Psoas muscle (tissue), 8 donors: Measurements from ENCODE around the gene C1QL1. TPM values are rescaled to one million over a fixed set of nuclear protein-coding genes. Genes with fewer than 3 reads are reported as not detected.

Experiments used
- ATAC-seq, 4 donors: fragments of 200-7000 bp; cut with Tn5 transposase; one replicate each; pipeline ENCODE4 v1.9.1; 2020; ENCODE audit warnings: moderate library complexity in 3 of 4, mild to moderate bottlenecking in 2 of 4
- DNase-seq, 2 donors: peaks; one replicate each; pipeline ENCODE4 v3.0.0-alpha.2; 2020
- H3K27ac ChIP-seq: fragments of 200-600 bp; one replicate; pipeline ENCODE4 v1.8.0; 2022
- H3K27me3 ChIP-seq, 3 donors: fragments of 200-600 bp in 1 of 3; one replicate each; pipeline versions ENCODE4 v1.6.1 to v1.8.0; 2013 to 2022; ENCODE audit warnings: low read length in 2 of 3, mild to moderate bottlenecking in 2 of 3, moderate library complexity in 1 of 3; ENCODE audit not compliant: insufficient read depth in 3 of 3
- H3K36me3 ChIP-seq, 2 donors: fragments of 200-600 bp in 1 of 2; one replicate each; pipeline versions ENCODE4 v1.6.1 to v1.8.0; 2013 to 2022; ENCODE audit warnings: low read depth in 1 of 2, mild to moderate bottlenecking in 1 of 2, moderate library complexity in 1 of 2; ENCODE audit not compliant: insufficient read depth in 1 of 2
- H3K4me1 ChIP-seq: fragments of 200-600 bp; one replicate; pipeline ENCODE4 v1.8.0; 2022
- H3K4me3 ChIP-seq: fragments of 200-600 bp; one replicate; pipeline ENCODE4 v1.8.0; 2022; ENCODE audit warnings: mild to moderate bottlenecking
- H3K9me3 ChIP-seq: fragments of 200-600 bp; one replicate; pipeline ENCODE4 v1.8.0; 2022
- CTCF ChIP-seq: fragments of 200-600 bp; IDR thresholded peaks from one replicate; pipeline ENCODE4 v1.8.0; 2022; ENCODE audit warnings: antibody characterized with exemption
- WGBS, 3 donors: extraction: QIAGEN DNeasy Blood & Tissue Kit; methylation state at CpG; one replicate each; pipeline versions ENCODE4 v1.1.6 to v1.1.7; 2013; 5-methylcytosine and 5-hydroxymethylcytosine counted together
- intact Hi-C, 2 donors: fragments of 100-400 bp; cut with DNase I; formaldehyde crosslinking; loops; one replicate each; pipeline versions ENCODE4 v1.11.0 to v1.14.2; 2022
- polyA plus RNA-seq, 3 donors: library from polyadenylated mRNA; stranded (reverse); fragments of 200-250 nt; gene quantifications; one replicate each; pipeline ENCODE4 v1.2.3, GENCODE V29; 2013
- total RNA-seq, 4 donors: library from RNA; stranded (reverse); fragmentation: NEBNext Ultra II Directional in 2 of 4; extraction: Animal tissue kit (Norgen Biotek cat#: 25700) in 2 of 4; gene quantifications; one replicate each; pipeline versions ENCODE4 v1.2.1 to v1.2.4, GENCODE V29; 2021 to 2023
- donor health status: healthy with polysubstance abuse.
- donor health status: DM: no; HTN: no; CAD: no; lungs with moderate emphysema.
- donor health status: Bipolar disorder and iron deficiency.
- donor health status: healthy.
- donor health status: DM: yes; HTN: yes; CAD: no.
- donor health status: DM: no; HTN: no; CAD: no.
- donor health status: DM: no; HTN: no; CAD: no.
- donor health status: DM: yes; HTN: yes; CAD: no.

Gene C1QL1
- total and polyA plus RNA-seq, 7 donors: 0.05 TPM; not detected in 6

- Histone ChIP-seq H3K27me3 (peaks cover 0 to 2% (median 0%) of the 10 kb centered on the region in 3 donors), H3K36me3 (no peaks in the 10 kb centered on the region), H3K4me1 (no peaks in the 10 kb centered on the region), H3K27ac (no peak overlapping the region), H3K4me3 (no peak overlapping the region), H3K9me3 (no peaks in the 10 kb centered on the region)
- intact Hi-C loops: no loop called here
- ATAC-seq (no peak), DNase-seq (no peak)
- TF ChIP-seq CTCF: no peak
Measured at GRCh38 chr17:44998646-44999045, 30.5 kb upstream of the C1QL1 start.

- peak in 1 of 4 donors; percentile 40 for ATAC-seq
- H3K27ac ChIP-seq: no peak overlapping the region
Measured at GRCh38 chr17:44997733-44998520, 29.8 kb upstream of the C1QL1 start.

GRCh38 chr17:44996304-44996703 is 28.2 kb upstream of the C1QL1 start:
- Histone ChIP-seq H3K27ac (no peak overlapping the region), H3K36me3 (no peaks in the 10 kb centered on the region), H3K4me3 (no peak overlapping the region), H3K4me1 (no peaks in the 10 kb centered on the region), H3K27me3 (peaks cover 0 to 2% (median 0%) of the 10 kb centered on the region in 3 donors), H3K9me3 (no peaks in the 10 kb centered on the region)
- DNase-seq (no peak), ATAC-seq (no peak)
- TF ChIP-seq CTCF: no peak
- intact Hi-C loops: no loop called here
- WGBS, 3 donors: 58 to 60% (median 60%) methylated on average over 9 to 10 of the region's 10 CpGs

More at GRCh38 chr17:44997733-44998520, 29.8 kb upstream of the C1QL1 start:
- Histone ChIP-seq H3K4me1 (no peaks in the 10 kb centered on the region), H3K27me3 (peaks cover 0 to 2% (median 0%) of the 10 kb centered on the region in 3 donors), H3K36me3 (no peaks in the 10 kb centered on the region), H3K9me3 (no peaks in the 10 kb centered on the region), H3K4me3 (no peak overlapping the region)
- DNase-seq: no peak
- WGBS, 3 donors: 25 to 33% (median 31%) methylated on average over 7 of the region's 7 CpGs
- intact Hi-C loops: no loop called here
- TF ChIP-seq CTCF: no peak

- Histone ChIP-seq H3K36me3 (no peaks in the 10 kb centered on the region), H3K27me3 (peaks cover 0 to 2% (median 0%) of the 10 kb centered on the region in 3 donors), H3K9me3 (no peaks in the 10 kb centered on the region), H3K4me3 (no peak overlapping the region), H3K27ac (no peak overlapping the region), H3K4me1 (no peaks in the 10 kb centered on the region)
- intact Hi-C loops: no loop called here
- 32 to 44% (median 34%) methylated on average over 11 of the region's 11 CpGs for WGBS, 3 donors
- DNase-seq (no peak), ATAC-seq (no peak)
- no peak for TF ChIP-seq CTCF
Measured at GRCh38 chr17:44995436-44996001, 27.4 kb upstream of the C1QL1 start.
